ENCODE measurements around the gene SPEG. TPM values are rescaled to one million over a fixed set of nuclear protein-coding genes. Genes with fewer than 3 reads are reported as not detected.

SPEG gene
- total and polyA plus RNA-seq, 3 donors from 2014 or later: 16.0 to 24.3 (median 23.0) TPM

DNA sequence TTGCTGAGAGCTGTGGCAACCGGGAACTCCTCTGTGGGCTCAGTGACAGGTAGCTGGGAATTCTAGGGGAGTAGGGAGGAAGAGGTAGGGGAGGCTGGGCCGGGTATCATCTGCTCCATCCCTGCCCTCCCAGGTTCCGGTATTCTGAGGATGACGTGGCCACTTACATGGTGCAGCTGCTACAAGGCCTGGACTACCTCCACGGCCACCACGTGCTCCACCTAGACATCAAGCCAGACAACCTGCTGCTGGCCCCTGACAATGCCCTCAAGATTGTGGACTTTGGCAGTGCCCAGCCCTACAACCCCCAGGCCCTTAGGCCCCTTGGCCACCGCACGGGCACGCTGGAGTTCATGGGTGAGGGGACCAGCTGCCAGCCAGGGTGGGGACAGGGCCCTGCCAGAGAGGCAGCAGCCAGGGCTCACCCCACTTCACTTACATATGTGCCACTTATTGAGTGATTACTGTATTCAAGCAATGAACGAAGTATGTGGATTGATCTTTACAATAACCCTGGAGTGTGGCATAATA lies 56.0 kb downstream of the SPEG start:
- intact Hi-C loops (cut with DNase I; ENCODE audit: low total_unique reads): no loop called here
- Histone ChIP-seq H3K27ac (no peak overlapping the region), H3K36me3 (ENCODE audit: low read depth, missing control alignments) (no peaks in the 10 kb centered on the region), H3K4me1 (no peaks in the 10 kb centered on the region), H3K9me3 (no peaks in the 10 kb centered on the region), H3K27me3 (no peaks in the 10 kb centered on the region), H3K4me3 (no peak overlapping the region)
- TF ChIP-seq, protein P1, sequence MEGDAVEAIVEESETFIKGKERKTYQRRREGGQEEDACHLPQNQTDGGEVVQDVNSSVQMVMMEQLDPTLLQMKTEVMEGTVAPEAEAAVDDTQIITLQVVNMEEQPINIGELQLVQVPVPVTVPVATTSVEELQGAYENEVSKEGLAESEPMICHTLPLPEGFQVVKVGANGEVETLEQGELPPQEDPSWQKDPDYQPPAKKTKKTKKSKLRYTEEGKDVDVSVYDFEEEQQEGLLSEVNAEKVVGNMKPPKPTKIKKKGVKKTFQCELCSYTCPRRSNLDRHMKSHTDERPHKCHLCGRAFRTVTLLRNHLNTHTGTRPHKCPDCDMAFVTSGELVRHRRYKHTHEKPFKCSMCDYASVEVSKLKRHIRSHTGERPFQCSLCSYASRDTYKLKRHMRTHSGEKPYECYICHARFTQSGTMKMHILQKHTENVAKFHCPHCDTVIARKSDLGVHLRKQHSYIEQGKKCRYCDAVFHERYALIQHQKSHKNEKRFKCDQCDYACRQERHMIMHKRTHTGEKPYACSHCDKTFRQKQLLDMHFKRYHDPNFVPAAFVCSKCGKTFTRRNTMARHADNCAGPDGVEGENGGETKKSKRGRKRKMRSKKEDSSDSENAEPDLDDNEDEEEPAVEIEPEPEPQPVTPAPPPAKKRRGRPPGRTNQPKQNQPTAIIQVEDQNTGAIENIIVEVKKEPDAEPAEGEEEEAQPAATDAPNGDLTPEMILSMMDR (IDR thresholded peaks at IDR 0.05): no peak
- no peak for DNase-seq
- WGBS, 2 donors: 92 to 95% methylated on average over 2 to 10 of the region's 10 CpGs

DNA sequence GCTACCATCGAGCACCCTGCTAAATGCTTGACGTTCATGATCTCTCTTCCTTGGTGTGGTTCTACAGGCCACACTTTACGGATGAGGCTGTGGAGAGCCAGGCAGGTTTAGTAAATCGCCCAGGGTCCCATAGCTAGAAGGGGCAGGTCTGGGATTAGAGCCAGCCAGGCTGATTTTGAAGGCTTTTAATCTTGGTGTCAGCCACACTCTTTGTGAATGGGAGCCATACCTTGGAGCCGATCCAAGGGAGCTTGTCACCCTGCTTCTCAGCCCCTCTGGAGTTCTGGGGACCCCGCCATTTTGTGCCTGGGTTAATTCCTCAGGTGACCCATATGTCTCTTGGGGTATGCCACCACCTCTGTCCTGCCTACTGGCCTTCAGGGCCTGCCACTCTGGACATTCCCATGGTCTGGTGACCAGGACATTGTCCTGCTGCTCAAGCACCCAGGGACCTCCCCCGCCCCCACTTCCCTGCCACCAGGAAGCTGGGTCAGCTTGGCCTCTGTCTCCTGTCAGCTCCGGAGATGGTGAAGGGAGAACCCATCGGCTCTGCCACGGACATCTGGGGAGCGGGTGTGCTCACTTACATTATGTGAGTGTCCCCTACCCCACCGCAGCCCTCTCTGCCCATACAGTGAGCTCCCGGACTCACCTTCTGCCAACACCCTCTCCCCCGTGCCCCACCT lies 56.8 kb downstream of the SPEG start:
- H3K9me3 ChIP-seq: no peaks in the 10 kb centered on the region
- no peak overlapping the region for H3K4me3 ChIP-seq
- H3K4me1 ChIP-seq: no peaks in the 10 kb centered on the region
- no peak for TF ChIP-seq POLR2A (IDR thresholded peaks at IDR 0.05)
- intact Hi-C loops (cut with DNase I; ENCODE audit: low total_unique reads): no loop called here
- 84 to 88% methylated on average over 12 to 14 of the region's 14 CpGs for WGBS, 2 donors
- DNase-seq: no peak
- no peaks in the 10 kb centered on the region for H3K36me3 ChIP-seq (ENCODE audit: low read depth, missing control alignments)
- no peaks in the 10 kb centered on the region for H3K27me3 ChIP-seq
- H3K27ac ChIP-seq: no peak overlapping the region

DNA sequence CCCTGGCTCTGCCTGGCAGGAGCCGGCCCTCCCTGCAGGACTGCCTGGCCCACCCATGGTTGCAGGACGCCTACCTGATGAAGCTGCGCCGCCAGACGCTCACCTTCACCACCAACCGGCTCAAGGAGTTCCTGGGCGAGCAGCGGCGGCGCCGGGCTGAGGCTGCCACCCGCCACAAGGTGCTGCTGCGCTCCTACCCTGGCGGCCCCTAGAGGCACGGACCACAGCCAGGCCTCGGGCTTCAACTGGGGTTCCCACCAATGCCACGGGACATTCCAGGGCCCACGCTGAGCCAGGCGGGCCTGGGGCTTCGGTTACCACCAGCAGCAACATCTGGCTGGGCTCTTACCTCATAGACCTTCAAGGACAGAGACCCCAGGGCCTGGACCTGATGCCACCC lies 57.9 kb downstream of the SPEG start:
- Histone ChIP-seq H3K9me3 (no peaks in the 10 kb centered on the region), H3K4me3 (no peak overlapping the region), H3K27me3 (no peaks in the 10 kb centered on the region), H3K4me1 (peaks cover 5% of the 10 kb centered on the region), H3K36me3 (ENCODE audit: low read depth, missing control alignments) (no peaks in the 10 kb centered on the region), H3K27ac (no peak overlapping the region)
- TF ChIP-seq, protein P1 (IDR thresholded peaks at IDR 0.05): no peak
- TF ChIP-seq POLR2A (IDR thresholded peaks at IDR 0.05): no peak
- WGBS, 2 donors: 88% methylated on average over 20 of the region's 20 CpGs; no CpG with 5 or more reads in 1 of the 2 donors
- DNase-seq: no peak
- intact Hi-C loops (cut with DNase I; ENCODE audit: low total_unique reads): no loop called here

DNA sequence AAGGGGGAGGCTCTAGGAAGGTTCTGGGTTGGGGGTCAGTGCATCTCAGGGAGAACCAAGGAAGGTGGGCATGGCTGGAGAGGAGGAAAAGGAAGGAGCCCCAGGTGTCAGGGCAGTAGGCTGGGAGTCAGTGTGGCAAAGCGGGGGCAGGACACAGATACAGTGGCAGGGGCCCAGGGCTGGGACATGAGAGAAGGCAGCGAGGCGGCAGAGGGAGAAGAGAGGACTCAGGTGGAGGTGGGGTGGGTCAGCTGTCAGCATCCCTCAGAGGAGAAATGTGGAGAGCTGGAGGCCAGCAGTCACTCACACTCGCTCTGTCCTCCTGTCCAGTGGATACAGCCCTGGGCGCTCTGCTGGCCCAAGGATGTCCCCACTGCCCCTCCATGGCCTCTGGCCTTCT lies 58.4 kb downstream of the SPEG start:
- H3K4me1 ChIP-seq: peaks cover 5% of the 10 kb centered on the region
- intact Hi-C loops (cut with DNase I; ENCODE audit: low total_unique reads): no loop called here
- DNase-seq: no peak
- no peaks in the 10 kb centered on the region for H3K27me3 ChIP-seq
- H3K36me3 ChIP-seq (ENCODE audit: low read depth, missing control alignments): no peaks in the 10 kb centered on the region
- TF ChIP-seq, protein P1 (IDR thresholded peaks at IDR 0.05): no peak
- no peak for TF ChIP-seq POLR2A (IDR thresholded peaks at IDR 0.05)
- H3K4me3 ChIP-seq: no peak overlapping the region
- no peak overlapping the region for H3K27ac ChIP-seq
- H3K9me3 ChIP-seq: no peaks in the 10 kb centered on the region
- 87 to 97% methylated on average over 5 of the region's 5 CpGs for WGBS, 2 donors

DNA sequence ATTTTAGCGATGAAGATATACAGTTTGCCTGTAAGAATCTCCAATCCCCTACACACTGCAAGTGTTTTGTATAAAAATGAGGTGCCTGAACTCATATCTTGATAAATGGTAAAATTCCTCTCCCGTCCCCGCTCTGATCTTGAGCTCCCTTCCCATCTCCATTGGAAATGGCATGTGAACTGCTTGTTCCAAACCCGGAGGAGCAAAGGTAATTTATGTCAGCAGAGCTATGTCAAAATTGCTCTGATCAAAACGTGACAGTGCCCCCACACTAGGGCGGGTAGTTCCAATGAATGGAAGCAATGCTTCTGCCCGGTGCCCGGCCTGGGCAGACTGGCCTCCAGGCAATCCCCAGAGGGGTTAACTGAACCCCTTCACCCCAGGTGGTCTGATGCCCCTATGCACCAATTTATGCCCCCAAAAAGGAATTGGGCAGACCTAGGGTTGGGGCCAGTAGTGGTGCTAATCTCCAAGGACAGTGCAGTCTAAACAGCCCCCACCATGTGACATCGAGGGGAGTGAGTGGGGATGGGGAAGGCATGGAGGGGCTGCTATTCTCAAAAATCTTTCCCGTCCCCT lies 60.4 kb downstream of the SPEG start:
- H3K4me3 ChIP-seq: no peak overlapping the region
- H3K27me3 ChIP-seq: no peaks in the 10 kb centered on the region
- TF ChIP-seq, protein P1 (IDR thresholded peaks at IDR 0.05): no peak
- TF ChIP-seq POLR2A (IDR thresholded peaks at IDR 0.05): no peak
- peaks cover 16% of the 10 kb centered on the region for H3K4me1 ChIP-seq
- DNase-seq: no peak
- intact Hi-C loops (cut with DNase I; ENCODE audit: low total_unique reads): no loop called here
- no peaks in the 10 kb centered on the region for H3K9me3 ChIP-seq
- WGBS, 2 donors: 48 to 55% methylated on average over 10 of the region's 10 CpGs
- H3K36me3 ChIP-seq (ENCODE audit: low read depth, missing control alignments): no peaks in the 10 kb centered on the region
- no peak overlapping the region for H3K27ac ChIP-seq
